NCI-H1092 treated with DMSO at 0.1 percent for 48 hours (cell line): ENCODE results near the gene PASK.

Source experiments
- DNase-seq: peaks from one replicate; lab custom pipeline; 2025; lab: John Stamatoyannopoulos, UW

Gene PASK

GRCh38 chr2:241065355-241065803, 83.9 kb downstream of the PASK start:
- no peak for DNase-seq

DNA sequence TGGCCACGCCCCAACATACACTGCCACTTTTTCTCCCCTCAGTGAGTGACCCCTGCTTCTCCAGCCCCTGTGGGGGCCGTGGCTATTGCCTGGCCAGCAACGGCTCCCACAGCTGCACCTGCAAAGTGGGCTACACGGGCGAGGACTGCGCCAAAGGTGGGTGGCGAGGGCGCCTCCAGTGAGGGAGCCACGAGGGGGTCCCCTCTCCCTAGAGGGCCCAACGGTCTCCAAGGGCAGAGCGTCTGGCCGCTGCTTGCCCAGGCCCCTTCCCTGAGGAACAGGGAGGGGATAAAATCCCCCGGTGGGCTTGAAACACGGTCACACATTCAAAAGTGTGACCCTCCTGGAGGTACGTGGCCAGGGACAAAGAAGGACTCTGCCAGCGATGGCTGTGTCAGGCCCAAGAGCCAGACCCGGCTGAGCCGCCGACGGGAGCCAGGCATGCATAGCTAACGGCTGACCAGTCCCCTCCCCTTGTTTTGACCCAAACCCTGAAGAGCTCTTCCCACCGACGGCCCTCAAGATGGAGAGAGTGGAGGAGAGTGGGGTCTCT, 84.4 kb downstream of the PASK start:
- DNase-seq: no peak

GRCh38 chr2:241064008-241064801, 85.1 kb downstream of the PASK start:
- DNase-seq: no peak

- DNase-seq: no peak
Observed at GRCh38 chr2:241063587-241063986, 85.7 kb downstream of the PASK start.

- no peak for DNase-seq
Observed at GRCh38 chr2:241063093-241063551, 86.2 kb downstream of the PASK start.

DNA sequence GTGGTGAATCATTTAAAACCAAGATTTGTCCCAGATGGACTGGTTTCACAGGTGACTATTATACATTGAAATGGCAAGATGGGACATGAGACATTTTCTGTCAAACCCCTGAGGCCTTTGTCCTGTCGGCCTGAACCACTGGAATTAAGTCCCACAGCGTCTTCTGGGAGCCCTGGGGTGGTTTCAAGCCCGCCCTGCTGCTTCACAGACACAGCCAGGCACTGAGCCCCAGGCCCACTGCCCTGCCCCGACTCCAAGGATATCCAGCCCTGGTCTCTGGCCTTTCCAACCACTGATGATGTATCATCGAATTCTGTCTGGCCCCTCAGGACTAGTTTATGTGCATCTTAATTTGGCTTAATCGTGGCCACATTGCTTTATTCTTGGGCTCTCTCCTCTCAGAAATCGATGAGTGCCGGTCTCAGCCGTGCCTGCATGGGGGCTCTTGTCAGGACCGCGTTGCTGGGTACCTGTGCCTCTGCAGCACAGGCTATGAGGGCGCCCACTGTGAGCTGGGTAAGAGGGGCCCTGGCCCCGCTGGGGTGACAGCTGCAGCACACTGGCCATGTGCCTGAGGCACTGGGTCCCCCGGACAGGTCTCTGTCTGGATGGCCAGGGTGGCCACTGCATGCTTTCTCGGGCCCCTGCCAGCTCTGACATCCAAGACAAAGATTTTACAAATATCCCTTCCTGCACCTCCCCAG, 86.7 kb downstream of the PASK start:
- DNase-seq: no peak

GRCh38 chr2:241061275-241061674, 88.0 kb downstream of the PASK start:
- no peak for DNase-seq
